Endothelial cell of umbilical vein (primary cell): ENCODE results near the gene MED15.

Experiments
- EZH2 ChIP-seq: IDR thresholded peaks from 2 replicates; pipeline ENCODE4 v1.6.1; 2012; ENCODE audit warnings: borderline replicate concordance, low read depth, mild to moderate bottlenecking, moderate library complexity, low read length, inconsistent platforms; ENCODE audit not compliant: severe bottlenecking
- FOS ChIP-seq: IDR thresholded peaks from 2 replicates; pipeline ENCODE4 v1.6.1; 2011; ENCODE audit warnings: mild to moderate bottlenecking, low read length, moderate library complexity, borderline replicate concordance; ENCODE audit not compliant: insufficient read depth
- GATA2 ChIP-seq: IDR thresholded peaks from 2 replicates; pipeline ENCODE4 v1.7.0; 2011; ENCODE audit warnings: low read depth, mild to moderate bottlenecking, moderate library complexity, mixed read lengths, low read length; ENCODE audit not compliant: insufficient read length, insufficient read depth
- MAX ChIP-seq: IDR thresholded peaks from 2 replicates; pipeline ENCODE4 v1.6.1; 2011; ENCODE audit not compliant: insufficient read depth, insufficient read length
- MYC ChIP-seq: IDR thresholded peaks from one replicate; pipeline ENCODE4 v1.6.1; 2011; ENCODE audit warnings: mild to moderate bottlenecking, low read depth, low read length
- POLR2A ChIP-seq: IDR thresholded peaks from 2 replicates; pipeline ENCODE4 v1.6.1; 2012; ENCODE audit warnings: low read depth, mild to moderate bottlenecking, control low read depth, low read length
- POLR2AphosphoS5 ChIP-seq: IDR thresholded peaks from 2 replicates; pipeline ENCODE4 v1.6.1; 2012; ENCODE audit warnings: low read depth, mild to moderate bottlenecking, control low read depth, low read length, moderate library complexity; ENCODE audit not compliant: insufficient read depth
- TF ChIP-seq, protein P1 (sequence below), 2 donors: IDR thresholded peaks; 1 replicate in 1 of 2; 2 replicates in 1 of 2; pipeline ENCODE4 v1.5.1; 2011; ENCODE audit warnings: low read length in 2 of 2, mild to moderate bottlenecking in 2 of 2, moderate library complexity in 2 of 2, control low read depth in 1 of 2, inconsistent platforms in 1 of 2, low read depth in 1 of 2; ENCODE audit not compliant: insufficient read depth in 1 of 2; ENCODE audit errors: extremely low read depth in 1 of 2

- no peak for TF ChIP-seq EZH2
- TF ChIP-seq POLR2A, result no peak
- TF ChIP-seq, protein P1, sequence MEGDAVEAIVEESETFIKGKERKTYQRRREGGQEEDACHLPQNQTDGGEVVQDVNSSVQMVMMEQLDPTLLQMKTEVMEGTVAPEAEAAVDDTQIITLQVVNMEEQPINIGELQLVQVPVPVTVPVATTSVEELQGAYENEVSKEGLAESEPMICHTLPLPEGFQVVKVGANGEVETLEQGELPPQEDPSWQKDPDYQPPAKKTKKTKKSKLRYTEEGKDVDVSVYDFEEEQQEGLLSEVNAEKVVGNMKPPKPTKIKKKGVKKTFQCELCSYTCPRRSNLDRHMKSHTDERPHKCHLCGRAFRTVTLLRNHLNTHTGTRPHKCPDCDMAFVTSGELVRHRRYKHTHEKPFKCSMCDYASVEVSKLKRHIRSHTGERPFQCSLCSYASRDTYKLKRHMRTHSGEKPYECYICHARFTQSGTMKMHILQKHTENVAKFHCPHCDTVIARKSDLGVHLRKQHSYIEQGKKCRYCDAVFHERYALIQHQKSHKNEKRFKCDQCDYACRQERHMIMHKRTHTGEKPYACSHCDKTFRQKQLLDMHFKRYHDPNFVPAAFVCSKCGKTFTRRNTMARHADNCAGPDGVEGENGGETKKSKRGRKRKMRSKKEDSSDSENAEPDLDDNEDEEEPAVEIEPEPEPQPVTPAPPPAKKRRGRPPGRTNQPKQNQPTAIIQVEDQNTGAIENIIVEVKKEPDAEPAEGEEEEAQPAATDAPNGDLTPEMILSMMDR (IDR thresholded peaks at IDR 0.05; ENCODE audit: extremely low read depth in 1 of 2, insufficient read depth in 1 of 2, low read depth in 1 of 2, low read length in 2 of 2), result no peak
- no peak for TF ChIP-seq MAX
- no peak for TF ChIP-seq POLR2AphosphoS5
- no peak for TF ChIP-seq FOS
- TF ChIP-seq MYC, result no peak
- TF ChIP-seq GATA2, result no peak
Measured at GRCh38 chr22:20558534-20558933, 51.1 kb downstream of the MED15 start.
